IMR-90 (cell line): ENCODE measurements around the gene FAM83F. TPM values are rescaled to one million over a fixed set of nuclear protein-coding genes. Genes with fewer than 3 reads are reported as not detected.

ENCODE experiments used
- ATAC-seq: fragments of 200-7000 bp; cut with Tn5 transposase; 2 replicates; pipeline ENCODE4 v1.9.1; 2020; ENCODE audit warnings: low read depth, mild to moderate bottlenecking, moderate library complexity
- BruUV-seq: library from RNA; stranded (reverse); fragments of 400-500 nt; replicated peaks from 2 replicates; lab custom pipeline; 2021; lab: Mats Ljungman, UMichigan
- CTCF ChIA-PET: fragments of 300-600 bp; formaldehyde crosslinking; extraction: SDS; loops from one replicate; lab custom pipeline; 2021; ENCODE audit warnings: antibody characterized with exemption; lab: Yijun Ruan, JAX
- POLR2A ChIA-PET: fragments of 300-600 bp; sonication (Branson Sonifier 250); formaldehyde crosslinking; loops from one replicate; lab custom pipeline; 2022; ENCODE audit warnings: antibody characterized with exemption; ENCODE audit not compliant: unreplicated experiment; lab: Charles Lee
- DNase-seq: peaks from one replicate; pipeline ENCODE4 v3.0.0; 2013
- H2AFZ ChIP-seq: replicated peaks from 2 replicates; pipeline ENCODE3; 2013; ENCODE audit warnings: low read length, mild to moderate bottlenecking; ENCODE audit not compliant: poor library complexity
- H2AK5ac ChIP-seq: 2 replicates; pipeline ENCODE4 v1.6.1; 2013; ENCODE audit warnings: low read depth, low read length, inconsistent platforms
- H2AK9ac ChIP-seq: replicated peaks from 2 replicates; pipeline ENCODE3; 2013; ENCODE audit warnings: mild to moderate bottlenecking, low read depth, low read length, moderate library complexity; ENCODE audit not compliant: poor library complexity
- H2BK120ac ChIP-seq: 2 replicates; pipeline ENCODE4 v1.6.1; 2013; ENCODE audit warnings: low read depth, low read length, inconsistent platforms
- H2BK15ac ChIP-seq: 3 replicates; pipeline ENCODE4 v1.6.1; 2013; ENCODE audit warnings: low read depth, low read length, inconsistent platforms
- H2BK20ac ChIP-seq: 2 replicates; pipeline ENCODE4 v1.6.1; 2013; ENCODE audit warnings: low read depth, mild to moderate bottlenecking, inconsistent platforms, low read length, moderate library complexity
- H2BK5ac ChIP-seq: 2 replicates; pipeline ENCODE4 v1.6.1; 2013; ENCODE audit warnings: mild to moderate bottlenecking, low read depth, low read length, inconsistent platforms; ENCODE audit not compliant: poor library complexity, severe bottlenecking
- H3K14ac ChIP-seq: replicated peaks from 2 replicates; pipeline ENCODE4 v1.6.1; 2013; ENCODE audit warnings: low read depth, low read length, inconsistent platforms
- H3K18ac ChIP-seq: 2 replicates; pipeline ENCODE4 v1.6.1; 2013; ENCODE audit warnings: low read depth, low read length, control low read depth
- H3K23ac ChIP-seq: 2 replicates; pipeline ENCODE4 v1.6.1; 2013; ENCODE audit warnings: low read depth, low read length, inconsistent platforms
- H3K27ac ChIP-seq: 2 replicates; pipeline ENCODE4 v1.5.1; 2013; ENCODE audit warnings: mild to moderate bottlenecking, control low read depth, low read length; ENCODE audit not compliant: insufficient read depth
- H3K27me3 ChIP-seq: 2 replicates; pipeline ENCODE4 v1.6.1; 2013; ENCODE audit warnings: low read length; ENCODE audit not compliant: control insufficient read depth, insufficient read depth
- H3K36me3 ChIP-seq: 2 replicates; pipeline ENCODE4 v1.6.1; 2013; ENCODE audit warnings: low read length, mixed read lengths; ENCODE audit not compliant: control insufficient read depth, insufficient read depth
- H3K4ac ChIP-seq: 2 replicates; pipeline ENCODE4 v1.6.1; 2013; ENCODE audit warnings: low read depth, low read length, inconsistent platforms
- H3K4me1 ChIP-seq: 2 replicates; pipeline ENCODE4 v1.6.1; 2013; ENCODE audit warnings: low read length, mixed read lengths; ENCODE audit not compliant: control insufficient read depth, insufficient read depth
- H3K4me2 ChIP-seq: 2 replicates; pipeline ENCODE4 v1.6.1; 2013; ENCODE audit warnings: low read depth, mild to moderate bottlenecking, control low read depth, low read length, moderate library complexity
- H3K4me3 ChIP-seq: 2 replicates; pipeline ENCODE4 v1.5.1; 2013; ENCODE audit warnings: low read depth, mild to moderate bottlenecking, control low read depth, low read length, moderate library complexity; ENCODE audit not compliant: insufficient read depth
- H3K56ac ChIP-seq: 2 replicates; pipeline ENCODE4 v1.6.1; 2013; ENCODE audit warnings: low read length, inconsistent platforms; ENCODE audit not compliant: insufficient read depth; ENCODE audit errors: extremely low read depth
- H3K79me1 ChIP-seq, 2 experiments: 2 replicates each; pipeline ENCODE4 v1.6.1; 2013; ENCODE audit warnings: low read length in 2 of 2, inconsistent platforms in 1 of 2, low read depth in 1 of 2
- H3K9ac ChIP-seq: 2 replicates; pipeline ENCODE4 v1.6.1; 2013; ENCODE audit warnings: low read depth, low read length, control low read depth
- H3K9me1 ChIP-seq: 2 replicates; pipeline ENCODE4 v1.6.1; 2013; ENCODE audit warnings: low read length, inconsistent platforms; ENCODE audit not compliant: insufficient read depth
- H3K9me3 ChIP-seq: 2 replicates; pipeline ENCODE4 v1.6.1; 2013; ENCODE audit warnings: low read length; ENCODE audit not compliant: control insufficient read depth, insufficient read depth
- H4K20me1 ChIP-seq: 2 replicates; pipeline ENCODE4 v1.6.1; 2013; ENCODE audit warnings: low read length, inconsistent platforms; ENCODE audit not compliant: insufficient read depth
- H4K5ac ChIP-seq: 2 replicates; pipeline ENCODE4 v1.6.1; 2013; ENCODE audit warnings: mild to moderate bottlenecking, low read depth, low read length, control low read depth
- H4K8ac ChIP-seq, 2 experiments: 2 replicates each; pipeline ENCODE4 v1.6.1; 2013; ENCODE audit warnings: low read depth in 2 of 2, low read length in 2 of 2, control low read depth in 1 of 2, inconsistent platforms in 1 of 2
- H4K91ac ChIP-seq: 2 replicates; pipeline ENCODE4 v1.6.1; 2013; ENCODE audit warnings: low read depth, low read length, inconsistent platforms; ENCODE audit not compliant: insufficient read depth
- BHLHE40 ChIP-seq: fragments of 150-350 bp; IDR thresholded peaks from 2 replicates; pipeline ENCODE4 v1.6.1; 2016; ENCODE audit warnings: mild to moderate bottlenecking, low read depth, low read length
- CEBPB ChIP-seq: IDR thresholded peaks from 2 replicates; pipeline ENCODE4 v1.6.1; 2012; ENCODE audit warnings: low read depth, low read length, improper control_type of control experiment
- CHD1 ChIP-seq: IDR thresholded peaks from 2 replicates; pipeline ENCODE4 v1.6.1; 2012; ENCODE audit warnings: low read depth, low read length, improper control_type of control experiment
- CTCF ChIP-seq: conservative IDR thresholded peaks from 2 replicates; pipeline ENCODE4 v1.5.1; 2012; ENCODE audit warnings: mild to moderate bottlenecking, low read depth, low read length, improper control_type of control experiment
- ELK1 ChIP-seq: fragments of 150-350 bp; IDR thresholded peaks from 2 replicates; pipeline ENCODE4 v1.6.1; 2016; ENCODE audit warnings: low read depth, mild to moderate bottlenecking, low read length, moderate library complexity, borderline replicate concordance
- MAFK ChIP-seq: IDR thresholded peaks from 2 replicates; pipeline ENCODE4 v1.6.1; 2012; ENCODE audit warnings: low read depth, low read length, improper control_type of control experiment
- MXI1 ChIP-seq: IDR thresholded peaks from 2 replicates; pipeline ENCODE4 v1.6.1; 2012; ENCODE audit warnings: low read depth, mild to moderate bottlenecking, low read length, moderate library complexity, borderline replicate concordance
- NFE2L2 ChIP-seq: fragments of 150-350 bp; IDR thresholded peaks from 2 replicates; pipeline ENCODE4 v1.6.1; 2016; ENCODE audit warnings: low read depth, mild to moderate bottlenecking, low read length
- RAD21 ChIP-seq: IDR thresholded peaks from 2 replicates; pipeline ENCODE4 v1.6.1; 2012; ENCODE audit warnings: low read length, improper control_type of control experiment
- RCOR1 ChIP-seq: IDR thresholded peaks from 2 replicates; pipeline ENCODE4 v1.6.1; 2012; ENCODE audit warnings: mild to moderate bottlenecking, low read length, improper control_type of control experiment; ENCODE audit not compliant: insufficient replicate concordance
- RFX5 ChIP-seq: IDR thresholded peaks from 2 replicates; pipeline ENCODE4 v1.8.0; 2012; ENCODE audit warnings: low read depth, mild to moderate bottlenecking, low read length, moderate library complexity
- SMC3 ChIP-seq: fragments of 150-350 bp; IDR thresholded peaks from 2 replicates; pipeline ENCODE4 v1.6.1; 2016; ENCODE audit warnings: low read depth, mild to moderate bottlenecking, antibody characterized with exemption, low read length, moderate library complexity
- WGBS, 2 experiments: methylation state at CpG; one replicate each; pipeline versions ENCODE4 v1.1.5 to v1.1.7; 2013; ENCODE audit warnings: missing lambda C conversion rate in 2 of 2; ENCODE audit not compliant: insufficient read length in 1 of 2; ENCODE audit errors: extremely low coverage in 2 of 2; 5-methylcytosine and 5-hydroxymethylcytosine counted together
- dilution Hi-C: fragments of 300-500 bp; cut with HindIII; formaldehyde crosslinking; loops from one replicate; pipeline ENCODE4 v1.14.3; 2018; ENCODE audit warnings: low sequenced_read_pairs; ENCODE audit not compliant: unreplicated experiment
- in situ Hi-C: fragments of 300-500 bp; cut with MboI; formaldehyde crosslinking; loops from 3 replicates; pipeline ENCODE4 v1.14.3; 2019; ENCODE audit warnings: low sequenced_read_pairs, inconsistent platforms, mixed read lengths
- intact Hi-C: fragments of 100-400 bp; cut with micrococcal nuclease; formaldehyde crosslinking; loops from 2 replicates; pipeline ENCODE4 v1.10.0; 2022
- polyA plus RNA-seq, 3 experiments: library from polyadenylated mRNA; depleted of rRNA; stranded (reverse); fragments of >200 nt; gene quantifications; 2 replicates each; pipeline ENCODE4 v1.2.3, GENCODE V29; 2012; ENCODE audit warnings: low replicate concordance in 1 of 3
- total RNA-seq: library from RNA; depleted of rRNA; stranded (reverse); fragments of >200 nt; gene quantifications from 2 replicates; pipeline ENCODE4 v1.2.3, GENCODE V29; 2012
- TF ChIP-seq, protein P1 (sequence below): fragments of 150-350 bp; IDR thresholded peaks from 2 replicates; pipeline ENCODE4 v1.6.1; 2017; ENCODE audit warnings: mild to moderate bottlenecking, antibody characterized with exemption, low read length, low read depth

Gene FAM83F
- total and polyA plus RNA-seq, 2 of the 4 experiments (the other 2 are of a cell fraction): not detected

DNA sequence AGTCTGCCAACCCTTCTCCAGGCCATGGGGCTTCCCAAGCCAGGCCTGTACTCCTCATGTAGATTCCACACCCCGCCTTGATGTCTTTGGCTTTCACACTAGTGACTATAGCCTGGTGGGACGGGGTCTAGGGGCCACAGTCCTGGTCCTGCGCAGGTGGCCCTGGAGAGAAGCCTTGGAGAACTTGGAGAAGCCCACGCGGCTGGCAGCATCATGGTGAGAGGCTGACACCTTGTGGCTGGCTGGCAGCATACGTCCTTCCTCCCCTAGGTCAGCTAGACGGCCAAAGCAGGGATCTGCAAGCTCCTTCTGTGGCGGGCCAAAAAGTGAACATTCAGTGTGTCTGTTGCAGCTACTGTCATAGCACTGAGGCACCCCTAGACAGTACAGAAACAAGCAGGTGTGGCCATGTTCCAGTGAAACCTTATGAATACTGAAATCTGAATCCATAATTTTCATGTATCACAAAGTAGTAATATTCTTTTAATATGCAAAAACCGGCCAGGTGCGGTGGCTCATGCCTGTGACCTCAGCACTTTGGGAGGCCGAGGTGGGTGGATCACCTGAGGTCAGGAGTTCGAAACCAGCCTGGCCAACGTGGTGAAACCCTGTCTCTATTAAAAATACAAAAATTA is 42.0 kb downstream of the FAM83F start (continued):
- no peak for TF ChIP-seq MAFK

- ATAC-seq (no peak), DNase-seq (no peak)
- no peak overlapping the region for H2AK5ac ChIP-seq
- no peak overlapping the region for H3K14ac ChIP-seq
- POLR2A ChIA-PET: interaction anchor here (1.0 kb wide), 1 partner anchor 503 kb away, joined by 4 read pairs; no protein-coding TSS in a partner anchor
- no peaks in the 10 kb centered on the region for H3K9me3 ChIP-seq
- dilution Hi-C loops: no loop called here
- H2BK15ac ChIP-seq: no peak overlapping the region
- H2BK120ac ChIP-seq: no peak overlapping the region
- H3K27ac ChIP-seq: no peak overlapping the region
- no peak overlapping the region for H4K5ac ChIP-seq
- H3K9me1 ChIP-seq: no peaks in the 10 kb centered on the region
- CTCF ChIA-PET: interaction anchor here (0.6 to 1.8 kb wide), 5 partner anchors 9 to 503 kb away, joined by 3 to 12 read pairs (median 4); no protein-coding TSS in a partner anchor
- H2AK9ac ChIP-seq: no peak overlapping the region
- no peak overlapping the region for H3K4me2 ChIP-seq
- H3K56ac ChIP-seq: no peak overlapping the region
- intact Hi-C loops: loop anchor here (2.0 kb wide), 1 partner anchor 311 kb away; no protein-coding TSS in a partner anchor
- no peak overlapping the region for H4K91ac ChIP-seq
- H2AFZ ChIP-seq: no peak overlapping the region
- WGBS, 2 experiments: 40% methylated on average over 1 of the region's 3 CpGs; no CpG with 5 or more reads in 1 of the 2 experiments
- no peak overlapping the region for H2BK5ac ChIP-seq
- no peak overlapping the region for H3K18ac ChIP-seq
- no peaks in the 10 kb centered on the region for H3K79me1 ChIP-seq
- no peak overlapping the region for H3K4ac ChIP-seq
- H3K9ac ChIP-seq: no peak overlapping the region
- no peak overlapping the region for H3K4me3 ChIP-seq
- H4K20me1 ChIP-seq: no peaks in the 10 kb centered on the region
- BruUV-seq: no TSS peak
- no peak overlapping the region for H3K23ac ChIP-seq
- in situ Hi-C loops: loop anchor here (25.0 kb wide), 1 partner anchor 875 kb away; the partner anchor contains the start of gene CBX7
- no peaks in the 10 kb centered on the region for H3K4me1 ChIP-seq
- H3K27me3 ChIP-seq: peaks cover 58% of the 10 kb centered on the region
- no peaks in the 10 kb centered on the region for H3K36me3 ChIP-seq
- no peak overlapping the region for H2BK20ac ChIP-seq
- H4K8ac ChIP-seq: no peak overlapping the region
- no peak for TF ChIP-seq BHLHE40
- no peak for TF ChIP-seq CHD1
- no peak for TF ChIP-seq NFE2L2
- TF ChIP-seq RCOR1: no peak
- TF ChIP-seq MAFK: no peak
- TF ChIP-seq CEBPB: no peak
- no peak for TF ChIP-seq RAD21
- no peak for TF ChIP-seq MXI1
- TF ChIP-seq RFX5: no peak
- TF ChIP-seq, protein P1, sequence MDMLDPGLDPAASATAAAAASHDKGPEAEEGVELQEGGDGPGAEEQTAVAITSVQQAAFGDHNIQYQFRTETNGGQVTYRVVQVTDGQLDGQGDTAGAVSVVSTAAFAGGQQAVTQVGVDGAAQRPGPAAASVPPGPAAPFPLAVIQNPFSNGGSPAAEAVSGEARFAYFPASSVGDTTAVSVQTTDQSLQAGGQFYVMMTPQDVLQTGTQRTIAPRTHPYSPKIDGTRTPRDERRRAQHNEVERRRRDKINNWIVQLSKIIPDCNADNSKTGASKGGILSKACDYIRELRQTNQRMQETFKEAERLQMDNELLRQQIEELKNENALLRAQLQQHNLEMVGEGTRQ: no peak
- no peak for TF ChIP-seq ELK1
- TF ChIP-seq SMC3: no peak
- TF ChIP-seq CTCF: no peak
Measured at GRCh38 chr22:40037320-40037719, 42.6 kb downstream of the FAM83F start.
